ENCODE data around the gene GLYATL3.

GLYATL3 gene

DNA sequence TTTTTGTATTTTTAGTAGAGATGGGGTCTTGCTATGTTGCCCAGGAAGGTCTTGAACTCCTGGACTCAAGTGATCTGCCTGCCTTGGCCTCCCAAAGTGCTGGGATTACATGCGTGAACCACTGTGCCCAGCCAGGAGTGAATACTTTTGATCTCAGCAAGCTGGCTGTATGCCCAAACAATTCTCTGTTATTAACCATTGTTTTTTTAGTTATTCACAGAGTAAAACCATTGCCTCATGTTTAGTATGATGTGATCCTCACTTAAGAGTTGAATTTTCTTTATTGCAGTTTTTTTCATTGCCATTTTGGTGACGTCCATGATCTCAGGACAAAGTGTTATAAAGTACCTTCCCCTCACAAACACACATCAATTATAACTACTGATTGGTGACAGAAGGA, 65.5 kb downstream of the GLYATL3 start:
- TF ChIP-seq ZNF274 (IDR thresholded peaks at IDR 0.05; ENCODE audit: low read depth, low read length) = no peak
- H3K4me3 ChIP-seq (ENCODE audit: low read length) = no peak overlapping the region

DNA sequence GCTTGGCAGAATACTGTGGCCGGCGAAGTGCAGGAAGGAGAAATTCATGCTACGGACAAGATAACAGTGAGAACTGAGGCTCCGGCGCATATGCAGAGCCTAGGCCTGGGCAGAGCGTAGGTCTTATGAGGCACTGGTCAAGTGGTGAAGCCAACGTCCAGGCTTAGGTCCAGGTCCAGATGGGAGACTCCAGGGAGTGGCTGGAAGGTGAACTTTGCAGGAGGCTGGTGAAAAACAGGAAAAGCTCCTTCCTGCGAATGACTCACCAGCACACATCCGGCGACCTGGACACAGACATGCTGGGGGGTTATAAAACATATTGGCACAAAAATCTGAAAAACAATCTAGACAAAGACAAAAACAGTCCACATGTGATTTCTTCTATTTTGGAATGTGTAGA, 66.1 kb downstream of the GLYATL3 start:
- H3K4me3 ChIP-seq (ENCODE audit: low read length) = no peak overlapping the region
- TF ChIP-seq ZNF274 (IDR thresholded peaks at IDR 0.05; ENCODE audit: low read depth, low read length) = no peak

DNA sequence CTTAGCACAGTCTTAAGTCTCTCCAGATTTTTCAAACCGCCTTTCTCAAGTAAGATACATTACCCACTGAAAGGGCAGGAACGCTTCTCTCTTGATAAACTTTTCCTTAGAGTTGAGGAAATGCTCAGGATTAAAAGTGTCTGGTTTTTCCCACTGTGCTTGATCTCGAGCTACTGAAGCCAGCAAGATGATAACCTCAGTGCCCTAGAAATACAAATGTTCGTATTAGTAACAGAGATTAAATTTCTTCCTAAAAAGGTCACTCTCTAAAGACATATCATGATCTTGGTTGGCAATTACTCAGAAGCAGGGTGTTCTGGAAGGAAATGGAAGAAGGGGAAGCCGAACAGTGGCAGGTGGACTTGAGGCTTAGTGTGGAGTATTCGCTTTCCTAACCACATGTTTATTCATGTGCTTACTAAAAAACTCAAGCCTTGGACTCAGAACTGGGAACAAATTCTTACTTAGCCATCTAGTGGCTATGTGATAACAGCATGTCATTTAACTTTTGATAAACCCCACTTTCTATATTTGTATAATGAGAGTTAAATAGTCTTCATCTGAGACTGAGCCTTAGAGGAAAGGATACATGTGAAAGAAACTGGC, 70.9 kb downstream of the GLYATL3 start:
- no peak for TF ChIP-seq ZNF274 (IDR thresholded peaks at IDR 0.05; ENCODE audit: low read depth, low read length)
- no peak overlapping the region for H3K4me3 ChIP-seq (ENCODE audit: low read length)

DNA sequence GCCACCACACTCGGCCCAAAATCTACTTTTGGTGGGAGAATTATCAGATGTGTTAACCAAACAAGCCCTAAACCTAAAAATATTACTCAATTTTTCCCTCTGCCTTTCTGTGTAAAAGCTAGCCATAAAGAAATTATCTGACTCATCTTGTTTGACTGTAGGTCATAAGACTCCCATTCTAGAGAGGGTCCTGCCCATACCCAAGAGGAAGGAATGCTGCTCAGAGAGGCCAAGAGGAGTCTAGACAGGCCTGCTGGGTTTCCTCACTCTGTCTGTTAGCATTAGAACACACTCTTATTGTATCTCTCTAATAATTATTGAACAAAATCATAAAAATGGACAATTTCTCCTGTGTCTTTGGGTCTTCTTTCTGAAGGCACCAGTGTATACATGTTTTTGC, 76.9 kb downstream of the GLYATL3 start:
- H3K4me3 ChIP-seq (ENCODE audit: low read length) = no peak overlapping the region
- no peak for TF ChIP-seq ZNF274 (IDR thresholded peaks at IDR 0.05; ENCODE audit: low read depth, low read length)

All from GM08714 (cell line).